Lower leg skin (tissue), 4 donors: ENCODE measurements around the gene CRK. TPM values are rescaled to one million over a fixed set of nuclear protein-coding genes. Genes with fewer than 3 reads are reported as not detected.
"Not testable (repeated sequence)": the region's sequence is repeated elsewhere in the genome, so short reads cannot be mapped to it uniquely, and the experiment has no call there.

Source experiments
- DNase-seq, 2 donors: peaks; one replicate each; pipeline ENCODE4 v3.0.0-alpha.2; 2019; ENCODE audit warnings: low spot score in 2 of 2
- H3K4me3 ChIP-seq: fragments of 200-600 bp; sonication (generic); 2 replicates; pipeline ENCODE4 v1.5.1; 2017; ENCODE audit warnings: mild to moderate bottlenecking, low read depth; ENCODE audit not compliant: poor library complexity, severe bottlenecking
- CTCF ChIP-seq, 3 donors: fragments of 450-650 bp; IDR thresholded peaks; one replicate each; pipeline ENCODE4 v1.5.1; 2016; ENCODE audit warnings: antibody characterized with exemption in 3 of 3, mild to moderate bottlenecking in 3 of 3, moderate library complexity in 2 of 3
- POLR2A ChIP-seq, 2 donors: fragments of 450-650 bp; IDR thresholded peaks; one replicate each; pipeline ENCODE4 v1.6.1; 2016 to 2017; ENCODE audit warnings: antibody characterized with exemption in 2 of 2, mild to moderate bottlenecking in 1 of 2, moderate library complexity in 1 of 2
- WGBS, 2 donors: methylation state at CpG; one replicate each; pipeline ENCODE4 v1.1.5; 2018; 5-methylcytosine and 5-hydroxymethylcytosine counted together
- intact Hi-C: fragments of 100-400 bp; cut with DNase I; formaldehyde crosslinking; loops from one replicate; pipeline ENCODE4 v1.15.0; 2023; ENCODE audit warnings: low total_unique reads
- total RNA-seq, 4 donors: library from RNA; depleted of rRNA; stranded (reverse); fragments of >200 nt; gene quantifications; one replicate each; pipeline ENCODE4 v1.1.0, GENCODE V29; 2016

Gene CRK
- total RNA-seq, 4 donors from 2014 or later = 48.2 to 70.0 (median 50.7) TPM

DNA sequence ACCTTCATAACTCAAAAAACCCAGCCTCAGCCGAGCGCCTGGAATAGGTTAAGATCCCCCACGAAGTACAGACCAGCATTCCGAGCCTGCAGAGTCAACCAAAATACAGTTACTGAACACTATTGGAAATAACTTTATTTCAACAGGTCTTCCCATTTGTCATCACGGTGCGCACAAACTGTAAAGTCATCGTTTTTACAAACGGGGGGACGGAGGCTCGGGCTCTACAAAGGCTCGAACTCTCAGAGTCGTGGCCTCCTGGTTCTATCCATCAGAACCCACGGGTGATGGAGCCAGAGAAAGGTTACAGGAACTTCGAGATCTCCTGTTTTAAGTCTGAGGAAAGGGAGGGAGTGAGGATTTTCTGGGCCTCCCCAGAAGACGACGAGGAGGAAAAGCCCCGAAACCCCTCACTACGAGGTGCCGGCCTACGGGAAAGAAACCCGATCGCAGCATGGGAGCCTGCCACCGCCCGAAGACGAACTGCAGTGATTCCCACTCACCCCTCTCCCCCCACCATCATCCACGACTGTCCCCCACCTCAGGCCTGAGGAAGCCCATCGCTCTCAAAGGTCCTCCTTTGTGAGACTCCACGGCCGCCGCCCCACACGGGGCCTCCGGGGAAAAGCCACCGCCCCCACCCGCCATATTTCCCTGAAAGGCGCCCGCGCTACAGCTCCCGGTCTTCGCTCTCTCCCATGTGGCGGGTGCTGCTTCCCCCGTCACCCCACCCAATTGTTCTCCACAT, 56.9 kb downstream of the CRK start:
- WGBS, 2 donors = 0 to 1% methylated on average over 38 to 39 of the region's 41 CpGs
- peak; percentile 19 to 92 for DNase-seq
- H3K4me3 ChIP-seq = peak overlapping the region; percentile 80
- TF ChIP-seq POLR2A (IDR thresholded peaks at IDR 0.05) (no peak), CTCF (IDR thresholded peaks at IDR 0.05) (no peak)
- intact Hi-C loops = no loop called here

DNA sequence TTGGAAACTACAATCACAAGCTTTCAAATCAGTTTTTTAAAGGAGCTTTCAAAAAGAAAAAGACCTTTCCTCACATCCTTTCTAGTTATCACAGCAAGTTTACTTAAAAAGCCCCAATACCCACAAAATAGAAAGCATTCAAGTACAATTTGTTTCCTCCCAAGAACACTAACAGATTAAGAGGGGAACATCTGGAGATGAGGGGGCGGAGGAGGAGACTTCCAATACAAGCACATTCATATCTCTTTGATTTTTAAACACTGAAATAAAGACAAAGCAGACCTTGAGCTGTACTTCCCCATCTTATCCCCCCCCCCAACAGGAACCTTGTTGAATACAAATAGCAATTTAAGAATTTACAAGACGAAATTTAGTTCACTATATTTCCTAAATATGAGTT, 58.0 kb downstream of the CRK start:
- no peak overlapping the region for H3K4me3 ChIP-seq
- no peak for DNase-seq
- TF ChIP-seq CTCF (IDR thresholded peaks at IDR 0.05) = no peak
- TF ChIP-seq POLR2A (IDR thresholded peaks at IDR 0.05) = no peak
- intact Hi-C loops = no loop called here
- 7% methylated on average over 2 of the region's 2 CpGs for WGBS, 2 donors

GRCh38 chr17:1395876-1396665, 60.0 kb downstream of the CRK start:
- H3K4me3 ChIP-seq, intact Hi-C loops, DNase-seq: not testable (repeated sequence)
- 87 to 90% methylated on average over 26 of the region's 26 CpGs for WGBS, 2 donors

- TF ChIP-seq CTCF (IDR thresholded peaks at IDR 0.05) (no peak), POLR2A (IDR thresholded peaks at IDR 0.05) (no peak)
- intact Hi-C loops = no loop called here
- no peak overlapping the region for H3K4me3 ChIP-seq
- WGBS, 2 donors = 93% methylated on average over 9 of the region's 9 CpGs
- no peak for DNase-seq
Measured at GRCh38 chr17:1391577-1391976, 64.5 kb downstream of the CRK start.

GRCh38 chr17:1390432-1391367, 65.3 kb downstream of the CRK start:
- TF ChIP-seq POLR2A (IDR thresholded peaks at IDR 0.05) (no peak), CTCF (IDR thresholded peaks at IDR 0.05) (no peak)
- no peak for DNase-seq
- no peak overlapping the region for H3K4me3 ChIP-seq
- WGBS, 2 donors = 24 to 25% methylated on average over 6 of the region's 6 CpGs
- intact Hi-C loops = no loop called here

GRCh38 chr17:1387490-1388227, 68.4 kb downstream of the CRK start:
- intact Hi-C loops, H3K4me3 ChIP-seq, DNase-seq: not testable (repeated sequence)
- WGBS, 2 donors = 68 to 69% methylated on average over 21 to 22 of the region's 22 CpGs

- intact Hi-C loops, DNase-seq, H3K4me3 ChIP-seq: not testable (repeated sequence)
- 71 to 75% methylated on average over 8 of the region's 8 CpGs for WGBS, 2 donors
Measured at GRCh38 chr17:1386675-1387190, 69.3 kb downstream of the CRK start.
